Measurements from ENCODE around the gene PRKCH. TPM values are rescaled to one million over a fixed set of nuclear protein-coding genes. Genes with fewer than 3 reads are reported as not detected.

Gene PRKCH
- total RNA-seq, 1 donor, result 3.3 TPM

DNA sequence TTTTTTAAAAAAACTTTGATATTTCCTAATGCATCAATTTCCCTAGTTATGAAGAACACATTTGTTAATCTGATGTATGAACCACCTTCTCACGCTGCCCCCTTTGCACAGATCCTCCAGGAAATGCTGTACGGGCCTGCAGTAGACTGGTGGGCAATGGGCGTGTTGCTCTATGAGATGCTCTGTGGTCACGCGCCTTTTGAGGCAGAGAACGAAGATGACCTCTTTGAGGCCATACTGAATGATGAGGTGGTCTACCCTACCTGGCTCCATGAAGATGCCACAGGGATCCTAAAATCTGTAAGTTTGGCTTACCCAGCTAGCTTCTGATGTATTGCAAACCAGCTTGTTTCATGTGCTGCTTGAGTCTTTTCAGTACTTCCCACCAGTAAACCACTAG lies 208.9 kb downstream of the PRKCH start:
- TF ChIP-seq, protein P1, sequence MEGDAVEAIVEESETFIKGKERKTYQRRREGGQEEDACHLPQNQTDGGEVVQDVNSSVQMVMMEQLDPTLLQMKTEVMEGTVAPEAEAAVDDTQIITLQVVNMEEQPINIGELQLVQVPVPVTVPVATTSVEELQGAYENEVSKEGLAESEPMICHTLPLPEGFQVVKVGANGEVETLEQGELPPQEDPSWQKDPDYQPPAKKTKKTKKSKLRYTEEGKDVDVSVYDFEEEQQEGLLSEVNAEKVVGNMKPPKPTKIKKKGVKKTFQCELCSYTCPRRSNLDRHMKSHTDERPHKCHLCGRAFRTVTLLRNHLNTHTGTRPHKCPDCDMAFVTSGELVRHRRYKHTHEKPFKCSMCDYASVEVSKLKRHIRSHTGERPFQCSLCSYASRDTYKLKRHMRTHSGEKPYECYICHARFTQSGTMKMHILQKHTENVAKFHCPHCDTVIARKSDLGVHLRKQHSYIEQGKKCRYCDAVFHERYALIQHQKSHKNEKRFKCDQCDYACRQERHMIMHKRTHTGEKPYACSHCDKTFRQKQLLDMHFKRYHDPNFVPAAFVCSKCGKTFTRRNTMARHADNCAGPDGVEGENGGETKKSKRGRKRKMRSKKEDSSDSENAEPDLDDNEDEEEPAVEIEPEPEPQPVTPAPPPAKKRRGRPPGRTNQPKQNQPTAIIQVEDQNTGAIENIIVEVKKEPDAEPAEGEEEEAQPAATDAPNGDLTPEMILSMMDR (IDR thresholded peaks at IDR 0.05; ENCODE audit: extremely low read depth, low read depth, low read length), result no peak
- H3K27me3 ChIP-seq (ENCODE audit: insufficient read depth, low read length), result no peaks in the 10 kb centered on the region
- H3K4me2 ChIP-seq (ENCODE audit: insufficient read depth, low read length), result no peak overlapping the region
- no peak for DNase-seq (ENCODE audit: insufficient read length, low spot score, missing footprints)
- no peaks in the 10 kb centered on the region for H3K36me3 ChIP-seq (ENCODE audit: insufficient read depth, low read length)
- no peaks in the 10 kb centered on the region for H4K20me1 ChIP-seq (ENCODE audit: insufficient read depth, low read length)
- no peak overlapping the region for H3K4me3 ChIP-seq (ENCODE audit: insufficient read depth, low read length)
- peaks cover 59% of the 10 kb centered on the region for H3K4me1 ChIP-seq (ENCODE audit: insufficient read depth, low read length)
- no peak overlapping the region for H3K27ac ChIP-seq (ENCODE audit: low read depth, low read length)
- H2AFZ ChIP-seq (ENCODE audit: low read length), result no peak overlapping the region
- no peaks in the 10 kb centered on the region for H3K79me2 ChIP-seq (ENCODE audit: insufficient read depth, low read length)
- H3K9me3 ChIP-seq (ENCODE audit: low read depth, low read length), result no peaks in the 10 kb centered on the region

DNA sequence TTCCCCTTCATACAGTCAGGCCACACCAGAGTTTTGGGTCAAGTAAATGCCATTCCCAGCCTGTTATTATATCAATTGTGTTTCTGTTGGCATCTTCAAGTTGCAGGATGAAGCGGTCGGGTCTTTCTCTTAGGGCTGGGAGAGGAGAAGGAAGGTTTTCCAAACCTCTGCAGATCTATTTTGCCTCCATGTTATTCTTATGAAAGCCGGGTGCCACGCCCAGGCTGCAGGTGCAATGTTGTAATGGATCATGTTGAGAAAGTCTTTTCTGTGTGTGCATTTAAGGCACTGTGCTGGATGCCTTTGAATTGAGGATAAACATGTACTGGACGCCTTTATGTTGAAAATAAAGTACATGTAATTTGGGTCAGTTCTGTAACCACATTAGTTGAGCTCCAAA lies 209.5 kb downstream of the PRKCH start:
- H3K4me3 ChIP-seq (ENCODE audit: insufficient read depth, low read length), result no peak overlapping the region
- TF ChIP-seq, protein P1 (IDR thresholded peaks at IDR 0.05; ENCODE audit: extremely low read depth, low read depth, low read length), result no peak
- H3K36me3 ChIP-seq (ENCODE audit: insufficient read depth, low read length), result no peaks in the 10 kb centered on the region
- H4K20me1 ChIP-seq (ENCODE audit: insufficient read depth, low read length), result no peaks in the 10 kb centered on the region
- H3K9me3 ChIP-seq (ENCODE audit: low read depth, low read length), result no peaks in the 10 kb centered on the region
- DNase-seq (ENCODE audit: insufficient read length, low spot score, missing footprints), result peak; percentile 21
- H3K27me3 ChIP-seq (ENCODE audit: insufficient read depth, low read length), result no peaks in the 10 kb centered on the region
- H3K79me2 ChIP-seq (ENCODE audit: insufficient read depth, low read length), result no peaks in the 10 kb centered on the region
- peak overlapping the region; percentile 52 for H3K27ac ChIP-seq (ENCODE audit: low read depth, low read length)
- H3K4me2 ChIP-seq (ENCODE audit: insufficient read depth, low read length), result no peak overlapping the region
- peaks cover 54% of the 10 kb centered on the region for H3K4me1 ChIP-seq (ENCODE audit: insufficient read depth, low read length)
- H2AFZ ChIP-seq (ENCODE audit: low read length), result no peak overlapping the region

GRCh38 chr14:61531465-61532122 lies 210.2 kb downstream of the PRKCH start:
- Histone ChIP-seq H3K9me3 (ENCODE audit: low read depth, low read length) (no peaks in the 10 kb centered on the region), H3K79me2 (ENCODE audit: insufficient read depth, low read length) (no peaks in the 10 kb centered on the region), H3K4me2 (ENCODE audit: insufficient read depth, low read length) (no peak overlapping the region), H4K20me1 (ENCODE audit: insufficient read depth, low read length) (no peaks in the 10 kb centered on the region), H2AFZ (ENCODE audit: low read length) (no peak overlapping the region), H3K4me1 (ENCODE audit: insufficient read depth, low read length) (peaks cover 52% of the 10 kb centered on the region), H3K4me3 (ENCODE audit: insufficient read depth, low read length) (no peak overlapping the region), H3K27ac (ENCODE audit: low read depth, low read length) (peak overlapping the region; percentile 52), H3K36me3 (ENCODE audit: insufficient read depth, low read length) (no peaks in the 10 kb centered on the region), H3K27me3 (ENCODE audit: insufficient read depth, low read length) (no peaks in the 10 kb centered on the region)
- DNase-seq (ENCODE audit: insufficient read length, low spot score, missing footprints), result no peak
- TF ChIP-seq, protein P1 (IDR thresholded peaks at IDR 0.05; ENCODE audit: extremely low read depth, low read depth, low read length), result no peak

- Histone ChIP-seq H4K20me1 (ENCODE audit: insufficient read depth, low read length) (no peaks in the 10 kb centered on the region), H2AFZ (ENCODE audit: low read length) (no peak overlapping the region), H3K36me3 (ENCODE audit: insufficient read depth, low read length) (no peaks in the 10 kb centered on the region), H3K4me3 (ENCODE audit: insufficient read depth, low read length) (no peak overlapping the region), H3K79me2 (ENCODE audit: insufficient read depth, low read length) (no peaks in the 10 kb centered on the region), H3K4me2 (ENCODE audit: insufficient read depth, low read length) (no peak overlapping the region), H3K4me1 (ENCODE audit: insufficient read depth, low read length) (peaks cover 52% of the 10 kb centered on the region), H3K27ac (ENCODE audit: low read depth, low read length) (peak overlapping the region; percentile 52), H3K9me3 (ENCODE audit: low read depth, low read length) (no peaks in the 10 kb centered on the region), H3K27me3 (ENCODE audit: insufficient read depth, low read length) (no peaks in the 10 kb centered on the region)
- DNase-seq (ENCODE audit: insufficient read length, low spot score, missing footprints), result no peak
- TF ChIP-seq, protein P1 (IDR thresholded peaks at IDR 0.05; ENCODE audit: extremely low read depth, low read depth, low read length), result no peak
Observed at GRCh38 chr14:61532123-61532505, 210.7 kb downstream of the PRKCH start.
